Measurements from ENCODE around the gene MSH5. TPM values are rescaled to one million over a fixed set of nuclear protein-coding genes. Genes with fewer than 3 reads are reported as not detected.
A peak's percentile ranks its signal among the peaks of the same experiment; 100 is the strongest.

Gene MSH5
- total and polyA plus RNA-seq, 9 of the 15 experiments (the other 6 are each of a cell fraction or from before 2014, with no cell fraction given): 12.5 to 104 (median 46.6) TPM

- TF ChIP-seq PBX2 (CRISPR knock-in tag; IDR thresholded peaks at IDR 0.05; ENCODE audit: low read depth): no peak; the same call in 1 of the 2 replicates
- TF ChIP-seq PBX2 (tag; conservative IDR thresholded peaks at IDR 0.05; ENCODE audit: low read depth): peak; percentile 88
- peak; percentile 92 for TF ChIP-seq THRB (CRISPR knock-in tag; conservative IDR thresholded peaks at IDR 0.05)
- TF ChIP-seq CREM (IDR thresholded peaks at IDR 0.05; ENCODE audit: low read depth): peak; percentile 70
- TF ChIP-seq UBTF (IDR thresholded peaks at IDR 0.05; ENCODE audit: borderline replicate concordance in 1 of 2, low read depth in 2 of 2, low read length in 2 of 2): peak in 1 of 2 experiments; percentile 88; a peak in 1 of 4 replicates
- peak; percentile 97 for TF ChIP-seq MTA3 (IDR thresholded peaks at IDR 0.05; ENCODE audit: borderline replicate concordance)
- TF ChIP-seq MAZ (CRISPR knock-in tag; conservative IDR thresholded peaks at IDR 0.05 in 1 of 2, IDR thresholded peaks at IDR 0.05 in 1 of 2): peak; percentile 98 to 99
- no peak for TF ChIP-seq RERE (CRISPR knock-in tag; IDR thresholded peaks at IDR 0.05; ENCODE audit: borderline replicate concordance)
- TF ChIP-seq ZMIZ1 (IDR thresholded peaks at IDR 0.05; ENCODE audit: low read depth in 2 of 2, low read length in 2 of 2): peak in 1 of 2 experiments; percentile 44; a peak in 1 of 4 replicates
Observed at GRCh38 chr6:31769684-31770371, 30.0 kb downstream of the MSH5 start (continued).
